GM12878 (cell line): ENCODE results near the gene PHACTR1. TPM values are rescaled to one million over a fixed set of nuclear protein-coding genes. Genes with fewer than 3 reads are reported as not detected.
A peak's percentile ranks its signal among the peaks of the same experiment; 100 is the strongest.

Experiments
- ATAC-seq: fragments of 200-7000 bp; cut with Tn5 transposase; 3 replicates; pipeline ENCODE4 v1.9.1; 2020; ENCODE audit warnings: mild to moderate bottlenecking, moderate library complexity
- BruUV-seq: library from RNA; stranded (reverse); fragments of 400-500 nt; replicated peaks from 2 replicates; lab custom pipeline; 2021; lab: Mats Ljungman, UMichigan
- CTCF ChIA-PET: fragments of 300-600 bp; sonication (Branson Sonifier 250); formaldehyde crosslinking; extraction: SDS; loops from one replicate; lab custom pipeline; 2021; ENCODE audit warnings: inconsistent platforms; lab: Yijun Ruan, JAX
- POLR2A ChIA-PET: fragments of 350-600 bp; formaldehyde crosslinking; extraction: SDS; loops from one replicate; lab custom pipeline; 2021; ENCODE audit warnings: inconsistent platforms; lab: Charles Lee
- RAD21 ChIA-PET: fragments of 300-600 bp; sonication (Branson Sonifier 250); formaldehyde crosslinking; loops from one replicate; lab custom pipeline; 2023; ENCODE audit warnings: antibody characterized with exemption; ENCODE audit not compliant: unreplicated experiment; lab: Charles Lee
- SMC1A ChIA-PET: fragments of 300-600 bp; sonication (Branson Sonifier 250); formaldehyde crosslinking; loops from one replicate; lab custom pipeline; 2023; ENCODE audit not compliant: unreplicated experiment, uncharacterized antibody; lab: Charles Lee
- DNase-seq: peaks from one replicate; pipeline ENCODE4 v3.0.0-alpha.2; 2011; ENCODE audit warnings: low read depth, low spot score
- FAIRE-seq: peaks from 3 replicates; lab custom pipeline; 2011; peaks lifted over from hg19 to GRCh38; lab: Jason Lieb, UNC
- H2AFZ ChIP-seq: 2 replicates; pipeline ENCODE4 v1.6.0; 2011; ENCODE audit warnings: low read depth, low read length, control low read depth; ENCODE audit not compliant: control insufficient read depth
- H3K27ac ChIP-seq: 2 replicates; pipeline ENCODE4 v1.5.1; 2011; ENCODE audit warnings: control low read depth; ENCODE audit not compliant: control insufficient read depth, insufficient read depth
- H3K27me3 ChIP-seq, 2 experiments: replicated peaks in 1 of 2; 2 replicates each; pipeline versions ENCODE4 v1.6.0 to v1.6.1; 2011; ENCODE audit warnings: low read length in 1 of 2; ENCODE audit not compliant: control insufficient read depth in 2 of 2, insufficient read depth in 2 of 2
- H3K36me3 ChIP-seq, 2 experiments: 2 replicates each; pipeline ENCODE4 v1.5.1; 2011; ENCODE audit warnings: low read length in 1 of 2; ENCODE audit not compliant: control insufficient read depth in 2 of 2, insufficient read depth in 2 of 2
- H3K4me1 ChIP-seq: 2 replicates; pipeline ENCODE4 v1.6.1; 2011; ENCODE audit warnings: mild to moderate bottlenecking, low read length, moderate library complexity, mixed read lengths; ENCODE audit not compliant: control insufficient read depth, insufficient read depth
- H3K4me2 ChIP-seq: 2 replicates; pipeline ENCODE4 v1.6.0; 2011; ENCODE audit warnings: control low read depth; ENCODE audit not compliant: control insufficient read depth, insufficient read depth
- H3K4me3 ChIP-seq: fragments of 200-600 bp; sonication (generic); 2 replicates; pipeline ENCODE4 v1.5.1; 2016
- H3K79me2 ChIP-seq: 2 replicates; pipeline ENCODE4 v1.6.0; 2011; ENCODE audit warnings: low read length; ENCODE audit not compliant: control insufficient read depth, insufficient read depth
- H3K9ac ChIP-seq: 2 replicates; pipeline ENCODE4 v1.8.0; 2011; ENCODE audit warnings: low read length, control low read depth, mixed read lengths; ENCODE audit not compliant: control insufficient read depth, insufficient read depth
- H3K9me3 ChIP-seq: replicated peaks from 3 replicates; pipeline ENCODE4 v1.5.1; 2011; ENCODE audit warnings: mild to moderate bottlenecking, low read length; ENCODE audit not compliant: control insufficient read depth, insufficient read depth
- H4K20me1 ChIP-seq: 2 replicates; pipeline ENCODE4 v1.6.0; 2011; ENCODE audit not compliant: control insufficient read depth, insufficient read depth
- ETV6 ChIP-seq, 2 experiments: fragments of 450-650 bp in 1 of 2; IDR thresholded peaks in 1 of 2; conservative IDR thresholded peaks in 1 of 2; 2 replicates each; pipeline ENCODE4 v1.6.1; 2014; ENCODE audit warnings: antibody characterized with exemption in 1 of 2, borderline replicate concordance in 1 of 2, low read depth in 1 of 2, mild to moderate bottlenecking in 1 of 2, moderate library complexity in 1 of 2
- HDAC2 ChIP-seq: fragments of 200-600 bp; sonication (generic); IDR thresholded peaks from 2 replicates; pipeline ENCODE4 v1.6.1; 2017
- JUNB ChIP-seq: IDR thresholded peaks from 2 replicates; pipeline ENCODE4 v1.6.1; 2016; ENCODE audit warnings: antibody characterized with exemption, mild to moderate bottlenecking
- KDM1A ChIP-seq: fragments of 200-600 bp; sonication (generic); IDR thresholded peaks from 2 replicates; pipeline ENCODE4 v1.6.1; 2016; ENCODE audit warnings: borderline replicate concordance
- MYC ChIP-seq: IDR thresholded peaks from 2 replicates; pipeline ENCODE4 v1.6.1; 2011; ENCODE audit warnings: mild to moderate bottlenecking, low read length, moderate library complexity, inconsistent platforms; ENCODE audit not compliant: insufficient read depth, insufficient replicate concordance, insufficient read length, severe bottlenecking
- STAT1 ChIP-seq: fragments of 450-650 bp; conservative IDR thresholded peaks from 2 replicates; pipeline ENCODE4 v1.6.1; 2014; ENCODE audit warnings: antibody characterized with exemption, mild to moderate bottlenecking
- SUZ12 ChIP-seq: fragments of 200-600 bp; sonication (generic); IDR thresholded peaks from one replicate; pipeline ENCODE4 v1.6.1; 2018; ENCODE audit warnings: antibody characterized with exemption, mild to moderate bottlenecking; ENCODE audit not compliant: unreplicated experiment
- TBL1XR1 ChIP-seq: IDR thresholded peaks from 2 replicates; pipeline ENCODE4 v1.6.1; 2012; ENCODE audit warnings: low read depth, low read length, improper control_type of control experiment
- TCF7 ChIP-seq: IDR thresholded peaks from 2 replicates; pipeline ENCODE4 v1.6.1; 2014; ENCODE audit warnings: antibody characterized with exemption, borderline replicate concordance
- ZBED1 ChIP-seq: IDR thresholded peaks from 2 replicates; pipeline ENCODE4 v1.6.1; 2016; ENCODE audit warnings: borderline replicate concordance
- ZNF24 ChIP-seq: fragments of 450-650 bp; IDR thresholded peaks from 2 replicates; pipeline ENCODE4 v1.6.1; 2017; ENCODE audit warnings: antibody characterized with exemption, mild to moderate bottlenecking
- WGBS: methylation state at CpG from one replicate; pipeline ENCODE4 v1.1.6; 2016; ENCODE audit warnings: low lambda C conversion rate; ENCODE audit not compliant: insufficient replicate concordance, insufficient coverage; ENCODE audit errors: missing lambda C conversion rate; 5-methylcytosine and 5-hydroxymethylcytosine counted together
- in situ Hi-C: fragments of 300-500 bp; cut with MboI; formaldehyde crosslinking; loops from 9 replicates; pipeline ENCODE4 v1.14.3; 2018; ENCODE audit warnings: mixed read lengths
- intact Hi-C: fragments of 100-400 bp; cut with micrococcal nuclease; formaldehyde crosslinking; loops from one replicate; pipeline ENCODE4 v1.14.2; 2022; ENCODE audit not compliant: unreplicated experiment
- polyA plus RNA-seq, 11 experiments: library from polyadenylated mRNA; depleted of rRNA in 4 of 11; unstranded in 6 of 11; stranded (reverse) in 5 of 11; fragments of >200 nt; fragmentation: Nextera tagmentation in 4 of 11; fragmentation: Illumina TruSeq in 1 of 11; extraction: Ambion mirVana in 4 of 11; extraction: Trizol in 1 of 11; gene quantifications; 1 replicate in 1 of 11; 2 replicates in 10 of 11; pipeline versions ENCODE4 v1.2.1 to v1.2.3, GENCODE V29; 2011 to 2016; ENCODE audit warnings: inconsistent platforms in 2 of 11, missing spikeins in 2 of 11, low read depth in 1 of 11
- total RNA-seq, 4 experiments: library from RNA; depleted of rRNA in 3 of 4; stranded (reverse); fragments of >200 nt in 3 of 4; fragmentation: Illumina TruSeq in 1 of 4; extraction: Trizol in 1 of 4; gene quantifications; 2 replicates each; pipeline versions ENCODE4 v1.2.1 to v1.2.3, GENCODE V29; 2013 to 2021
- TF ChIP-seq, protein P1 (sequence below), 3 experiments: IDR thresholded peaks in 2 of 3; conservative IDR thresholded peaks in 1 of 3; 2 replicates each; pipeline ENCODE4 v1.5.1; 2011; ENCODE audit warnings: low read depth in 3 of 3, low read length in 3 of 3, mild to moderate bottlenecking in 3 of 3, control low read depth in 2 of 3, moderate library complexity in 2 of 3, inconsistent platforms in 1 of 3, mixed read lengths in 1 of 3; ENCODE audit not compliant: control insufficient read depth in 2 of 3, insufficient read depth in 1 of 3; ENCODE audit errors: extremely low read depth in 1 of 3
- TF ChIP-seq, protein P2 (sequence below): IDR thresholded peaks from 2 replicates; pipeline ENCODE4 v1.6.1; 2012; ENCODE audit warnings: low read depth, low read length, improper control_type of control experiment
- TF ChIP-seq, protein P3 (sequence below): fragments of 450-650 bp; IDR thresholded peaks from 2 replicates; pipeline ENCODE4 v1.6.1; 2016; ENCODE audit warnings: mild to moderate bottlenecking, moderate library complexity, borderline replicate concordance

PHACTR1 gene
- total and polyA plus RNA-seq, 10 of the 15 experiments (the other 5 are each of a cell fraction or from before 2014, with no cell fraction given) = 34.2 to 94.6 (median 62.3) TPM

DNA sequence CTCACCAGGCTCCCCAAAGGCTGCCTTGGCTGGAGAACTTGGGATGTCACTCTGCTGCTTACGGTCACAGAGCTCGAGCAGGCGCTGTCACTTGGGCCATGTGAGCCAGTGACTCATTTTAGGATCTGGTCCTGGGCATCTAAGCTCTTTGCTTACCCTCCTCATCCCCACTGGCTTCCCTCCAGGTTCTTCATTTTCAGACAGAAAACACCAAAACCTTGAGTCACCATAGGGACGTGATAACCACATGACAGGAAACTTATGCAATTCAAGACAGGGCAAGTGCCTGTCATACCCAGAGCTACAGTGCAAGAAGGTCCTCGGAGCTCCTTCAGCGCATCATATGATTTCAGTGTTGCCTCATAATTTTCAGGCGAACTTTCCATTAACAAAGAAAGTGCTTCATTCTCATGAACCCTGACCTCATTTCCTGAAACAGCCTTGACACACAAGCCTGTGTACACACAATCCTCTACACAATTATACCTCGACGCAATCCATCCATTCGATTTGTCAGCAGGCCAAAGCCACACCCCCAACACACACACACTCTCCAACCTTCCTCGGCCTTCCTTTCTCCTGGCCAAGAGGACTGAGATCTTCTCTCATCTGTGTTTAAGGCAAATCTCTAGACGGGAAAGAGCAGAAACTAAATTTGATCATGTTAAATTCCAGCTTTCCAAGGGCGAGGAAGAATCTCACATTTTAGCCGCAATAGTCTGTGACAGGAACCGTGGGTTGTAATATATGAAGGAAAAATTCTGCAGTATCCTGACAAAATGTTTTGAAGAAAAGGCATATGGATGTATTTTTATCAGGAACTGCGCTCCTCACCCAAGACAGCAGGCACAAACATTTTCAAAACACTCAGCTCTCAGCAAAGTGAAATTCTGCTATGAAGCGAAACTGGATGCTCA, 586.4 kb downstream of the PHACTR1 start (continued):
- TF ChIP-seq ETV6 (conservative IDR thresholded peaks at IDR 0.05 in 1 of 2, IDR thresholded peaks at IDR 0.05 in 1 of 2; ENCODE audit: borderline replicate concordance in 1 of 2, low read depth in 1 of 2) (peak in 1 of 2 experiments; percentile 71; a peak in 2 of 4 replicates), SUZ12 (no peak), KDM1A (no peak), MYC (no peak)
- TF ChIP-seq, protein P1, sequence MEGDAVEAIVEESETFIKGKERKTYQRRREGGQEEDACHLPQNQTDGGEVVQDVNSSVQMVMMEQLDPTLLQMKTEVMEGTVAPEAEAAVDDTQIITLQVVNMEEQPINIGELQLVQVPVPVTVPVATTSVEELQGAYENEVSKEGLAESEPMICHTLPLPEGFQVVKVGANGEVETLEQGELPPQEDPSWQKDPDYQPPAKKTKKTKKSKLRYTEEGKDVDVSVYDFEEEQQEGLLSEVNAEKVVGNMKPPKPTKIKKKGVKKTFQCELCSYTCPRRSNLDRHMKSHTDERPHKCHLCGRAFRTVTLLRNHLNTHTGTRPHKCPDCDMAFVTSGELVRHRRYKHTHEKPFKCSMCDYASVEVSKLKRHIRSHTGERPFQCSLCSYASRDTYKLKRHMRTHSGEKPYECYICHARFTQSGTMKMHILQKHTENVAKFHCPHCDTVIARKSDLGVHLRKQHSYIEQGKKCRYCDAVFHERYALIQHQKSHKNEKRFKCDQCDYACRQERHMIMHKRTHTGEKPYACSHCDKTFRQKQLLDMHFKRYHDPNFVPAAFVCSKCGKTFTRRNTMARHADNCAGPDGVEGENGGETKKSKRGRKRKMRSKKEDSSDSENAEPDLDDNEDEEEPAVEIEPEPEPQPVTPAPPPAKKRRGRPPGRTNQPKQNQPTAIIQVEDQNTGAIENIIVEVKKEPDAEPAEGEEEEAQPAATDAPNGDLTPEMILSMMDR (IDR thresholded peaks at IDR 0.05 in 2 of 3, conservative IDR thresholded peaks at IDR 0.05 in 1 of 3; ENCODE audit: control insufficient read depth in 2 of 3, extremely low read depth in 1 of 3, insufficient read depth in 1 of 3, low read depth in 3 of 3, low read length in 3 of 3) = no peak
- TF ChIP-seq, protein P2, sequence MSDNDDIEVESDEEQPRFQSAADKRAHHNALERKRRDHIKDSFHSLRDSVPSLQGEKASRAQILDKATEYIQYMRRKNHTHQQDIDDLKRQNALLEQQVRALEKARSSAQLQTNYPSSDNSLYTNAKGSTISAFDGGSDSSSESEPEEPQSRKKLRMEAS = no peak

DNA sequence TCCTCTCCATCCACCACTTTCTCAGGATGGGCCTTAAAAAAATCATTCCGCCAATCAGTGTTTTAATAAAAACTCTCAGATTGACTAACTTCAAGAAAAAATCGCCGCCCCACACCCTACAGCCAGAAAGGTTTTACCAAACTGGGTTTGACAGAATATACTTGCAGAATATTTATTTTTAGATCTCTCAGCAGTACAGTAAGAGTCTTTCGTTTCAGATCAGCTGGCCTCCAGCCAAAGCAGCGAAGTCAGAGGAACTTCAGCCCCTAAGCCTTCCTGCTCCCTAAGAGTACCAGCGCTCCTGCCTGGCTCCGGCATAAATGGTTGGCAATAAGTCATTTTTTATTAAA, 587.1 kb downstream of the PHACTR1 start:
- in situ Hi-C loops = no loop called here
- ATAC-seq (peak; percentile 79), DNase-seq (peak; percentile 76), FAIRE-seq (no peak)
- no peaks in the 10 kb centered on the region for H3K27me3 ChIP-seq
- H4K20me1 ChIP-seq = no peaks in the 10 kb centered on the region
- under 1% methylated on average over 7 of the region's 7 CpGs for WGBS
- H3K27ac ChIP-seq = peak overlapping the region; percentile 90
- no peaks in the 10 kb centered on the region for H3K9me3 ChIP-seq
- H3K36me3 ChIP-seq = peaks cover 0 to 23% of the 10 kb centered on the region in 2 experiments
- H2AFZ ChIP-seq = no peak overlapping the region
- intact Hi-C loops = loop anchor here (1.0 to 2.0 kb wide), 3 partner anchors 25 to 74 kb away; partner anchors contain the start of gene TBC1D7
- peak overlapping the region; percentile 34 for H3K4me3 ChIP-seq
- RAD21 ChIA-PET = interaction anchor here (0.9 to 5.3 kb wide), 12 partner anchors 11 to 124 kb away, joined by 3 to 88 read pairs (median 11); partner anchors contain the start of gene TBC1D7
- H3K4me1 ChIP-seq = peaks cover 33% of the 10 kb centered on the region
- no peaks in the 10 kb centered on the region for H3K79me2 ChIP-seq
- BruUV-seq = no TSS peak
- SMC1A ChIA-PET = interaction anchor here (0.7 to 5.1 kb wide), 20 partner anchors 11 to 377 kb away, joined by 3 to 114 read pairs (median 6); partner anchors contain the start of gene TBC1D7
- peak overlapping the region; percentile 36; the same call in 1 of the 2 replicates for H3K9ac ChIP-seq
- POLR2A ChIA-PET = interaction anchor here (0.6 to 4.9 kb wide), 8 partner anchors 19 to 184 kb away, joined by 3 to 37 read pairs (median 4); partner anchors contain the start of gene TBC1D7
- peak overlapping the region; percentile 89 for H3K4me2 ChIP-seq
- CTCF ChIA-PET = interaction anchor here (0.7 to 4.6 kb wide), 11 partner anchors 19 to 125 kb away, joined by 3 to 35 read pairs (median 10); partner anchors contain the start of gene TBC1D7
- 0 out of 2 replicates have a peak, but pooled peaks have one; percentile 36 for TF ChIP-seq ZBED1
- TF ChIP-seq STAT1 = no peak
- TF ChIP-seq, protein P3, sequence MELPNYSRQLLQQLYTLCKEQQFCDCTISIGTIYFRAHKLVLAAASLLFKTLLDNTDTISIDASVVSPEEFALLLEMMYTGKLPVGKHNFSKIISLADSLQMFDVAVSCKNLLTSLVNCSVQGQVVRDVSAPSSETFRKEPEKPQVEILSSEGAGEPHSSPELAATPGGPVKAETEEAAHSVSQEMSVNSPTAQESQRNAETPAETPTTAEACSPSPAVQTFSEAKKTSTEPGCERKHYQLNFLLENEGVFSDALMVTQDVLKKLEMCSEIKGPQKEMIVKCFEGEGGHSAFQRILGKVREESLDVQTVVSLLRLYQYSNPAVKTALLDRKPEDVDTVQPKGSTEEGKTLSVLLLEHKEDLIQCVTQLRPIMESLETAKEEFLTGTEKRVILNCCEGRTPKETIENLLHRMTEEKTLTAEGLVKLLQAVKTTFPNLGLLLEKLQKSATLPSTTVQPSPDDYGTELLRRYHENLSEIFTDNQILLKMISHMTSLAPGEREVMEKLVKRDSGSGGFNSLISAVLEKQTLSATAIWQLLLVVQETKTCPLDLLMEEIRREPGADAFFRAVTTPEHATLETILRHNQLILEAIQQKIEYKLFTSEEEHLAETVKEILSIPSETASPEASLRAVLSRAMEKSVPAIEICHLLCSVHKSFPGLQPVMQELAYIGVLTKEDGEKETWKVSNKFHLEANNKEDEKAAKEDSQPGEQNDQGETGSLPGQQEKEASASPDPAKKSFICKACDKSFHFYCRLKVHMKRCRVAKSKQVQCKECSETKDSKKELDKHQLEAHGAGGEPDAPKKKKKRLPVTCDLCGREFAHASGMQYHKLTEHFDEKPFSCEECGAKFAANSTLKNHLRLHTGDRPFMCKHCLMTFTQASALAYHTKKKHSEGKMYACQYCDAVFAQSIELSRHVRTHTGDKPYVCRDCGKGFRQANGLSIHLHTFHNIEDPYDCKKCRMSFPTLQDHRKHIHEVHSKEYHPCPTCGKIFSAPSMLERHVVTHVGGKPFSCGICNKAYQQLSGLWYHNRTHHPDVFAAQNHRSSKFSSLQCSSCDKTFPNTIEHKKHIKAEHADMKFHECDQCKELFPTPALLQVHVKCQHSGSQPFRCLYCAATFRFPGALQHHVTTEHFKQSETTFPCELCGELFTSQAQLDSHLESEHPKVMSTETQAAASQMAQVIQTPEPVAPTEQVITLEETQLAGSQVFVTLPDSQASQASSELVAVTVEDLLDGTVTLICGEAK = no peak
- 0 out of 2 replicates have a peak, but pooled peaks have one; percentile 65 for TF ChIP-seq TBL1XR1
- no peak for TF ChIP-seq ZNF24
- TF ChIP-seq JUNB = peak; percentile 86
- peak; percentile 18; the same call in 1 of the 2 replicates for TF ChIP-seq TCF7
- no peak for TF ChIP-seq HDAC2
